Esophagus muscularis mucosa (tissue), 4 donors: ENCODE measurements around the gene SFXN3. TPM values are rescaled to one million over a fixed set of nuclear protein-coding genes. Genes with fewer than 3 reads are reported as not detected.

Source experiments
- DNase-seq: peaks from one replicate; pipeline ENCODE4 v3.0.0-alpha.2; 2017; ENCODE audit errors: extremely low spot score
- H3K27ac ChIP-seq, 4 donors: fragments of 200-600 bp; sonication (generic); replicated peaks in 1 of 4; 1 replicate in 3 of 4; 2 replicates in 1 of 4; pipeline ENCODE4 v1.5.1; 2016 to 2019; ENCODE audit warnings: mild to moderate bottlenecking in 1 of 4
- H3K27me3 ChIP-seq, 4 donors: fragments of 200-600 bp; sonication (generic); one replicate each; pipeline versions ENCODE4 v1.5.1 to v1.6.0; 2016 to 2019
- H3K36me3 ChIP-seq, 4 donors: fragments of 200-600 bp; sonication (generic); one replicate each; pipeline ENCODE4 v1.5.1; 2016 to 2019
- H3K4me1 ChIP-seq, 4 donors: fragments of 200-600 bp; sonication (generic); one replicate each; pipeline ENCODE4 v1.5.1; 2016 to 2019
- H3K4me3 ChIP-seq, 4 donors: fragments of 200-600 bp; sonication (generic); 1 replicate in 2 of 4; 2 replicates in 2 of 4; pipeline ENCODE4 v1.5.1; 2016 to 2019; ENCODE audit warnings: mild to moderate bottlenecking in 4 of 4, moderate library complexity in 1 of 4
- H3K9me3 ChIP-seq, 4 donors: fragments of 200-600 bp; sonication (generic); 1 replicate in 3 of 4; 2 replicates in 1 of 4; pipeline ENCODE4 v1.5.1; 2016 to 2019
- EP300 ChIP-seq: sonication (generic); formaldehyde crosslinking; IDR thresholded peaks from one replicate; pipeline ENCODE4 v1.6.1; 2017; ENCODE audit warnings: antibody characterized with exemption
- POLR2A ChIP-seq: fragments of 450-650 bp; IDR thresholded peaks from one replicate; pipeline ENCODE4 v1.6.1; 2017; ENCODE audit warnings: antibody characterized with exemption, moderate library complexity, mild to moderate bottlenecking, low read depth
- POLR2AphosphoS5 ChIP-seq, 2 donors: sonication (generic); formaldehyde crosslinking; IDR thresholded peaks; one replicate each; pipeline ENCODE4 v1.6.1; 2017; ENCODE audit warnings: antibody characterized with exemption in 2 of 2
- WGBS: methylation state at CpG from one replicate; pipeline ENCODE4 v1.1.5; 2018; 5-methylcytosine and 5-hydroxymethylcytosine counted together
- intact Hi-C: fragments of 100-400 bp; cut with DNase I; formaldehyde crosslinking; loops from one replicate; pipeline ENCODE4 v1.15.1; 2023
- total RNA-seq, 4 donors: library from RNA; depleted of rRNA; stranded (reverse); fragments of >200 nt; gene quantifications; one replicate each; pipeline versions ENCODE4 v1.1.0 to v1.2.1, GENCODE V29; 2016
- TF ChIP-seq, protein P1 (sequence below), 3 experiments: fragments of 200-600 bp in 2 of 3; fragments of 450-650 bp in 1 of 3; sonication (generic) in 2 of 3; IDR thresholded peaks; one replicate each; pipeline ENCODE4 v1.5.1; 2017 to 2019; ENCODE audit warnings: antibody characterized with exemption in 3 of 3, mild to moderate bottlenecking in 2 of 3, moderate library complexity in 1 of 3

The SFXN3 gene
- total RNA-seq, 4 donors from 2014 or later, result 40.9 to 95.5 (median 76.1) TPM

DNA sequence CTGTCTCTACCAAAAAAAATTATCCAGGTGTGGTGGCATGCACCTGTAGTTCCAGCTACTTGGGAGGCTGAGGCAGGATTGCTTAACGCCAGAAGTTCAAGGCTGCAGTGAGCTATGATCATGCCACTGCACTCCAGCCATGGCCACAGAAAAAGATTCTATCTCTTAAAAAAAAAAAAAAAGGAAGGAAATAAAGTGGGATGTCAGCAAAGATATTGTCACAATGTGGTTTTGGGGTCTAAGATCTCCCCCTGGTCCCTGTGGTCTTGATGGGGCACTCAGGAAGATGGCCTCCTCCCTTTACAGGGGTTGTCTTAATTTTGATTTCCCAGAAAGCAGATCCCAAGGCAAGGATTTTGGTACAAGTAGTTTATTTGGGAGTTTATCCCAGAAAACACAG lies 23.3 kb downstream of the SFXN3 start:
- 84% methylated on average over 1 of the region's 1 CpG for WGBS
- TF ChIP-seq POLR2AphosphoS5 (IDR thresholded peaks at IDR 0.05) (no peak), EP300 (no peak), POLR2A (no peak)
- TF ChIP-seq, protein P1, sequence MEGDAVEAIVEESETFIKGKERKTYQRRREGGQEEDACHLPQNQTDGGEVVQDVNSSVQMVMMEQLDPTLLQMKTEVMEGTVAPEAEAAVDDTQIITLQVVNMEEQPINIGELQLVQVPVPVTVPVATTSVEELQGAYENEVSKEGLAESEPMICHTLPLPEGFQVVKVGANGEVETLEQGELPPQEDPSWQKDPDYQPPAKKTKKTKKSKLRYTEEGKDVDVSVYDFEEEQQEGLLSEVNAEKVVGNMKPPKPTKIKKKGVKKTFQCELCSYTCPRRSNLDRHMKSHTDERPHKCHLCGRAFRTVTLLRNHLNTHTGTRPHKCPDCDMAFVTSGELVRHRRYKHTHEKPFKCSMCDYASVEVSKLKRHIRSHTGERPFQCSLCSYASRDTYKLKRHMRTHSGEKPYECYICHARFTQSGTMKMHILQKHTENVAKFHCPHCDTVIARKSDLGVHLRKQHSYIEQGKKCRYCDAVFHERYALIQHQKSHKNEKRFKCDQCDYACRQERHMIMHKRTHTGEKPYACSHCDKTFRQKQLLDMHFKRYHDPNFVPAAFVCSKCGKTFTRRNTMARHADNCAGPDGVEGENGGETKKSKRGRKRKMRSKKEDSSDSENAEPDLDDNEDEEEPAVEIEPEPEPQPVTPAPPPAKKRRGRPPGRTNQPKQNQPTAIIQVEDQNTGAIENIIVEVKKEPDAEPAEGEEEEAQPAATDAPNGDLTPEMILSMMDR (IDR thresholded peaks at IDR 0.05), result no peak
- peaks cover 8 to 15% (median 10%) of the 10 kb centered on the region in 4 donors for H3K4me1 ChIP-seq
- H3K27ac ChIP-seq, result no peak overlapping the region
- H3K4me3 ChIP-seq, result no peak overlapping the region
- no peak for DNase-seq
- H3K36me3 ChIP-seq, result no peaks in the 10 kb centered on the region
- H3K9me3 ChIP-seq, result no peaks in the 10 kb centered on the region
- intact Hi-C loops, result no loop called here
- peaks cover 0 to 39% (median 22%) of the 10 kb centered on the region in 4 donors for H3K27me3 ChIP-seq

DNA sequence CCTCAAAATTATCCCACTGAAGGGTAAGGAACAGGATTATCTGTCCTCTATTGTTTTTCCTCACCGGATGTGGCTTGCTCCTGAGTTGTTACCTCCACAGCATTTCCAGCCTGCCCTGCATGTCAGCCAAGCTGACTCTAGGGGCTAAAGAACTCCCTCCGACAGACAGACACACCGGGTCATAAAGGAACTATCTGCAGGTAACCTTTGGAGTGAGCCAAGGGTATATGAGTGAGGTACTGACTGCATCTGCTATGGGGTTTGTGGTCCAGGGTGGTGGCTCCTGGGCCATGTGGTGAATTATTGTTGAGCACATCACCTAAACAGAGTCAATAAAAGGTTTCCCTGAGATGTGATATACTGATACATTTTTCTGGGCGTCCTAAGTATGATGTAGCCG lies 23.8 kb downstream of the SFXN3 start:
- TF ChIP-seq EP300, result no peak
- TF ChIP-seq POLR2AphosphoS5 (IDR thresholded peaks at IDR 0.05), result no peak
- TF ChIP-seq POLR2A, result no peak
- TF ChIP-seq, protein P1 (IDR thresholded peaks at IDR 0.05), result no peak
- no peak overlapping the region for H3K27ac ChIP-seq
- intact Hi-C loops, result no loop called here
- H3K36me3 ChIP-seq, result no peaks in the 10 kb centered on the region
- H3K27me3 ChIP-seq, result peaks cover 0 to 34% (median 16%) of the 10 kb centered on the region in 4 donors
- peaks cover 8 to 15% (median 9%) of the 10 kb centered on the region in 4 donors for H3K4me1 ChIP-seq
- no peak for DNase-seq
- WGBS, result 91% methylated on average over 5 of the region's 5 CpGs
- no peaks in the 10 kb centered on the region for H3K9me3 ChIP-seq
- no peak overlapping the region for H3K4me3 ChIP-seq

DNA sequence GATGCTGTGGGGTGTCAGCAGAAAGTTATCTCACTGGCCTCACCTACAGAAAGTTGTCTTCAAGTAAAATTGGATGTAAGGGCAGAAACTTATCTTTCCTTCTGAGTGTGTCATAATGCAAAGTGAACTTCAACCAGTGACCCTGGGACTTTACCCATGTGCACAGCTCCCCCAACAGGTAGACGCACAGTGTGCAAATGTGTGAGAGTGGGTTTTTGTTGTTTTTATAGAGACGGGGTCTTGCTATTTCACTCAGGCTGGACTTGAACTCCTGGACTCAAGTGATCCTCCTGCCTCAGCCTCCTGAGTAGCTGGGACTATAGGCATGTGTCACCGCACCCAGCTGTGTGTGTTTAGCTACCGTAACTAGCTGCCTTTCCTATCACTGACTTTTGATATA lies 24.4 kb downstream of the SFXN3 start:
- no peak overlapping the region for H3K4me3 ChIP-seq
- TF ChIP-seq, protein P1 (IDR thresholded peaks at IDR 0.05), result no peak
- TF ChIP-seq POLR2AphosphoS5 (IDR thresholded peaks at IDR 0.05) (no peak), POLR2A (no peak), EP300 (no peak)
- DNase-seq, result no peak
- intact Hi-C loops, result no loop called here
- peaks cover 0 to 28% (median 11%) of the 10 kb centered on the region in 4 donors for H3K27me3 ChIP-seq
- H3K4me1 ChIP-seq, result peaks cover 7 to 15% (median 9%) of the 10 kb centered on the region in 4 donors
- no peak overlapping the region for H3K27ac ChIP-seq
- H3K9me3 ChIP-seq, result no peaks in the 10 kb centered on the region
- no peaks in the 10 kb centered on the region for H3K36me3 ChIP-seq
- 86% methylated on average over 4 of the region's 4 CpGs for WGBS

DNA sequence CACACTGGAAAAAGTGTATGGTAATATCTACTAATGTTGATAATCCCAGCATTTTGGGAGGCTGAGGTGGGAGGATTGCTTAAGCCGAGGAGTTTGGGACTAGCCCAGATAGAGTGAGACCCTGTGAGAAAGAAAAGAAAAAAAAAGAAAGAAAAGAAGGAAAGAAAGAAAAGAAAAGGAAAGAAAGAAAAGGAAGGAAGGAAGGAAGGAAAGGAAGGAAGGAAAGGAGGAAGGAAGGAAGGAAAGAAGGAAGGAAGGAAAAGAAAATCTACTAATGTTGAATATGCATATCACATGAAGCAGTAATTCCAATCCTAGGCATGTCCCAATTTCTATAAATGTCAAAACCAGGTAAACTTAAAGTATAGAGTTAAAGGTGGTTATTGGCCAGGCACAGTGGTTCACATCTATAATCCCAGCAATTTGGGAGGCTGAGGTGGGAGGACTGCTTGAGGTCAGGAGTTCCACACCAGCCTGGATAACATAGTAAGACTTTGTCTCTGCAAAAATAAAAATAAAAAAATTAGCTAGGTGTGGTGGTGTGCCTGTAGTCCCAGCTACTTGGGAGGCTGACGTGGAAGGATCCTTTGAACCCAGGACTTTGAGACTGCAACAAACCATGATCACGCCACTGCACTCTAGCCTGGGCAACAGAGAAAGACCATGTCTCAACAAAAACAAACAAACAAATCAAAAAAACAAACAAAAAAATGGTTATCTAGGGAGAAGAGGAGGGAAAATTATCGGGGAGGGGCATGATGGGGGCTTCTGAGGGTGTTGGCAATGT lies 25.5 kb downstream of the SFXN3 start:
- Histone ChIP-seq H3K36me3 (no peaks in the 10 kb centered on the region), H3K27me3 (peaks cover 0 to 17% (median under 1%) of the 10 kb centered on the region in 4 donors), H3K4me3 (no peak overlapping the region), H3K9me3 (no peaks in the 10 kb centered on the region), H3K27ac (no peak overlapping the region), H3K4me1 (peaks cover 10 to 16% (median 14%) of the 10 kb centered on the region in 4 donors)
- no peak for TF ChIP-seq POLR2AphosphoS5 (IDR thresholded peaks at IDR 0.05)
- no peak for TF ChIP-seq EP300
- no peak for TF ChIP-seq POLR2A
- TF ChIP-seq, protein P1 (IDR thresholded peaks at IDR 0.05), result no peak
- 89% methylated on average over 4 of the region's 4 CpGs for WGBS
- DNase-seq, result no peak
- intact Hi-C loops, result no loop called here
